DMS79 (cell line): Measurements from ENCODE around the gene SLC35A1.
A peak's percentile ranks its signal among the peaks of the same experiment; 100 is the strongest.
"Not testable (repeated sequence)": the region's sequence is repeated elsewhere in the genome, so short reads cannot be mapped to it uniquely, and the experiment has no call there.

ENCODE experiments used
- DNase-seq: peaks from one replicate; lab custom pipeline; 2025; lab: John Stamatoyannopoulos, UW

Gene SLC35A1, protein sequence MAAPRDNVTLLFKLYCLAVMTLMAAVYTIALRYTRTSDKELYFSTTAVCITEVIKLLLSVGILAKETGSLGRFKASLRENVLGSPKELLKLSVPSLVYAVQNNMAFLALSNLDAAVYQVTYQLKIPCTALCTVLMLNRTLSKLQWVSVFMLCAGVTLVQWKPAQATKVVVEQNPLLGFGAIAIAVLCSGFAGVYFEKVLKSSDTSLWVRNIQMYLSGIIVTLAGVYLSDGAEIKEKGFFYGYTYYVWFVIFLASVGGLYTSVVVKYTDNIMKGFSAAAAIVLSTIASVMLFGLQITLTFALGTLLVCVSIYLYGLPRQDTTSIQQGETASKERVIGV

DNA sequence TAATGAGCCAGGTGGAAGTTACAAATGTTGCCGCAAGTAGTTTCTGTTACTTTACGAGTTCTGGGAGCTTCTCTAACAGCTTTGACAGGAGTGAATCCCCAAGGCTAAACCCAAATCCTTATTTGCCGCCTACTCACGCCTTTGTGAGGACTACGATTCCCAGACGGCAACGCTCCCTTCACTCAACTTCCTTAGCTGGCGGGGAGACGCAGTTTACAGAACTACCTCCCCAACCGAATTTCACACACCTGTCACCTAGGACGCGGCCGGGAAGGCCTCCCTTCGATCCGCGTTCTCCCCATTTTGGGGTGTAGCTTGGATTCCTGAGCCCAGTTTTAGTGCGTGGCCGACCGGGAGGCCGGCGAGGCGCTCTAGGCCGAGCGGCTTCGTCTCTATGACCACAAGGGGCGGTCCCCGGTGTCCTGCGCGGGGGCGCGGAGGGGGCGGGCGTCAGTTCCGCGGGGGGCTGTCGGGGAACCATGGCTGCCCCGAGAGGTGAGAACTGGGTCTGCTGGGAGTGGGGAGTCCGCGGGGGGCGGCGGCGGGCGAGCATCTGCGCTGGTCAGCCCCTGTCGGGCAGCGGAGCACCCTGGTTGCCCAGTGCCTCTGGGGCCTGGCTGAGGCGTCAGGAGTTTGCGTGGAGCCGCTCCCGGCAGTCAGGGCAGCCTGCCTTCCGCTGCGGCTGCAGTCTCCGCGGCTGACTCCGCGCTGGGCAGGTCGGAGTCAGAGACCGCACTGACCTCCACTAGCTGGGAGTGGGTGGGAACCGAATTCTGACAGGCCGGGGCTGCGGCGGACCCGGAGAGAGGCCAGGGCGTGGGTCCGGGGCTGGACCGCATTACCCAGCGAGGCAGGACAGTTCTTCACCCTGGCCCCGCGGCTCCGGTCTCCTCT, at the start of gene SLC35A1:
TSS of gene SLC35A1 (plus strand) at position 450 of the 894 bp plus-strand sequence. CDS start at position 480, 30 bp downstream.
- DNase-seq, result peak; percentile 59

DNA sequence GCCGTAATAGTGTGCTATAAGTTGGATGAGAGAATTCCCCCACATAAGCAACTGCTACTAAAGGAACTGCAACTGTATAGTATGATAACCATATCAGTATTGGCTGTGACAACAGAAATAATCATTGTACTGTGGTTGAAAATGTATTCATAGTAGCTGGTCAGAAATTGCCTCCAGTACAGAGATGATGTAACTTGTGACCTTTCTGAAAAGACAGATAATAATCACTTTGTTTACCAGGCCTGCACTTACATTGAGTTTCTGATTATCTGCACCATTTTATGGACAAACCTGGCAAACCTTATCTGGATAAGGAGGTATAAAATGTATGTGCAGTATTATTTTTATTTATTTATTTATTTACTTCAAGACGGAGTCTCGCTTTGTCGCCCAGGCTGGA, 46.0 kb upstream of the SLC35A1 start:
- no peak for DNase-seq

DNA sequence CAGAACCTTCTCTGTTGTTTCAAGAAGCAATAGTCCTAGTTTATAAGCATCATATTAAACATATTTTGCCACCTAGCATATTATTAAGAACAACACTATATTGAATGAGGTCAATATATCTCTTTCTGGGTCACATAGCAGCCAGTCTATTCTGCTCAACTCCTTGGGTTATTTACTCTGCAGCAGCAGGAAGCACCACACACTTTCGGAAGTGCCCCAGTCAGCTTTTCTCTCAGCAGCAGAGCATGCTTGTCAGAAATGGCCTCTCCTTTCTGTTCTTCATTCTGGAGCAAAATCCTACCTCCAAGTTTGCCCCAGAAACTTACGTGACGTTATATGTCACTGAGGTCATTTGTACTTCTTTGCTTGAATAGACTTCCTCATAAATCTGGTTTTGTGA, 42.3 kb upstream of the SLC35A1 start:
- no peak for DNase-seq

DNA sequence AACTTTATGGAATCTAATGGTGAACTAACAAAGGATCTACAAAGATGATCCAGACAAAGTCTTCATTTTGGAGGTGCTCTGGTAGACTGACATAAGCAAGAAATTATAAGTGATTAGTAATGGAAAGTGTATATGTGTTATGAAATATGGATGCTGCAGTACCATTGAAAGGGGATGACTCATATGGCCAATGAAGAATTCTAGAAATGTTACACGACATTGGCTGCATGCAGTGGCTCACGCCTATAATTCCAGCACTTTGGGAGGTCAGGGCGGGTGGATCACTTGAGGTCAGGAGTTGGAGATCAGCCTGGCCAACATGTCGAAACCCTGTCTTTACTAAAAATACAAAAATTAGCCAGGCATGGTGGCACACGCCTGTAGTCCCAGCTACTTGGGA, 41.5 kb upstream of the SLC35A1 start:
- DNase-seq, result no peak

DNA sequence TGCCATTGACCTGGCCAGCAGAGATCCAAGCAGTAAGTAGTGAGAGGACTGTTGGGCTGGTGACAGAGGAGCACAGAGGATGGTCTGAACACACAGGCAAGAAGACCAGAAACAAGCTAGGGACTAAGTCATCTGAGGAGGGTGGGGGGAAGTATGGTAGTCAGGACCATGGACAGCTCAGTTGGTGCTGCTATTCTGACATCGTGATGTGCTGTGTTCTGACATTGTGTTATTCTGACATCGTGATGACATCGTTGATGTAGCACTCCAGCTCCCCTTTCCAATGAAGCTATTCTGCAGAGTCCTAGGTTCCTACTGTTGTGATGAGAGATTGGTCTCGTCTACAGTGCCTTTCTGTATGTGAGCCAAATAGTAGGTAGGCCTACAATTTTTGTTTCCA, 36.3 kb upstream of the SLC35A1 start:
- no peak for DNase-seq

DNA sequence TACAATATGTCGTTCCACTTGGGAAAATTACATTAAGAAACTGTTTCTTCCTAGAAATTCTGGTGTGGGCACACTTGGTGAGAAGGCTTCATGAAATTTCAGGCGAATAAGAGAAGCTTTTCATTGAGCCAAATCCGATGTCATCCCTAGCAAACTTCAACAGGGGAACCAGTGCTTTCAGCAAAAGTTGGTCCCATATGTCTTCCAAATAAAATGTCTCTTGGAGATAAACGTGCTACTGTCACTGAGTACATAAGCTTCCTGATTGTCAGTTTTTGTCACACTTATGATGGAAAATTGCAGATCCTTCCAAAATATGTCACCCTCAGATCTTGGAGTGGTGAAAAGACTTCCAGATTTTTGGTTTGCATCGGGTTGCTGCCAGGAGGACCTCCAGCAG, 31.1 kb upstream of the SLC35A1 start:
- DNase-seq, result no peak

DNA sequence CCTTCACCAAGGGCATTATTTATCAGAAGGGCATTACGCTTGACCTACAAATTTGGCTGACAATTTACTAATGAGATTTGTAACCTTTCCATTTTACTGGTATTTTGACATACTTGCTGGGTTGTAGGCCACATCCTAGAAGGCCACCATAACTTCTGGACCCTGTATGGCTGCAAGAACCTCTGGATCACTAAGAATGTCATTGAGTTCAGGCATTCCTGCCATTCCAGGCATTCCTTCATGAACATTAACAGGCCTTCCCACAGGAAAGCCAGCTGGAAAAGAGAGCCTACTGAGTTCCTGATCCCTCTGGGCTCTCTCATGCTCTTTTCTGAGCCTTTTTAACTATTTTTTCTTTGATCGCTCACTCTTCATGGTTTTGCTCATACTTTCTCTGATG, 28.4 kb upstream of the SLC35A1 start:
- no peak for DNase-seq

DNA sequence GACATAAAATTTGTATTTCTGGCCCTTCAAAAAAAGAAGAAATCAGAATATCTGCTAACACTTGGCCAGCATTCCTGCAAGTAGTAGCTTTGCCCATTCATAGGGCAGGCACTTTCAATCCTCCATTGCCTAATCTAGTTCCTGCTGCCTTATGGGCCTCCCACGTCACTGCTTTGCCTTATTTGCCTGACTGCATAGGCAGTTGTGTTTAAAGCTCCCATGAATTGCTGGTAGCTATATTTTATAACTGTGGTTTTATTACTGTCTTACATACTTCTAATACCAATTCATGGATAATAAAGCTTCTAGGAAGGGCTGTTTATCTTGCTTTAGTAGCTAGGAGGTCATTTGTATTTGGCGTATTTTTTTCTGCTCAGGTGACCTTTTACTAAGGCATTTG, 7.7 kb upstream of the SLC35A1 start:
- no peak for DNase-seq

DNA sequence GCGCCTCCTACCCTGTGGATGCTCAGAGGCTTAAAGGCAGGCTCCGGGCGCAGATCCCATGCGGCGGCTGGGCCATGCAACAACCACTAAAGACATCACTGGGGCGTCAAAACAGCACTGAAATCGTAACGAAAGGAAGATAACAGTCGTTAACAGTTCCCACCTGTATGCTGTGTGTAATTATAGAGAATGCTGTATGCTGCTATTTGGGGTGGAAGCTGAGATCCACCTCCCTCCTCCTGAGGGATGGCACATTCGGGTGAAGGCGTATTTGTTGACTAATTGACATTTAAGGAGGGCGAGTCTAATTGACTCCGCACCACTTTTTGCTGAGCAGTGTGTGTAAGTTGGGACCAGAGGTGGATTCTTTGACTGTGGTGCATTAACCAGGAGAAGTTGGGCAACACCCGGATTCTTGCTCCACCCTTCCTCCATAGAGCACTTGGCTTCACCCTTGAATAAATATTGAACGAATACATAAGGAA, 687 bp downstream of the SLC35A1 start:
- DNase-seq, result no peak

DNA sequence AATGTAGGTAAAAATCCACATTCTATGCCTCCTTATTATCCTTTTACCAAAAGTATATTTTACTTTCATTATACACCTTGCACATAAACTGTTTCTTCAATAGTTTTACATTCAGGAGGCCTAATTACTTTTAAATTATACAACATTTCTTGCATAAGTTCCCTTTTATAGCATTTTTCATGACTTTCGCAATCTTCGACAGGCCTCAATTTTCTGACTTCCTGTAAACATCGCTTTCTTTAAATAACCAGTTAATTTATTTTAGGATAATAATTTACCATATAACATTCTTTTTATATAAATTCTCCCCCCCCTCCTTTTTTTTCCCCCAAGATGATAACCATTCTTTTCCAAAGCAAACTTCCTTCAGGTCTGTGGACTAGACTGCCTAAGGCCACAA, 9.2 kb downstream of the SLC35A1 start:
- no peak for DNase-seq

DNA sequence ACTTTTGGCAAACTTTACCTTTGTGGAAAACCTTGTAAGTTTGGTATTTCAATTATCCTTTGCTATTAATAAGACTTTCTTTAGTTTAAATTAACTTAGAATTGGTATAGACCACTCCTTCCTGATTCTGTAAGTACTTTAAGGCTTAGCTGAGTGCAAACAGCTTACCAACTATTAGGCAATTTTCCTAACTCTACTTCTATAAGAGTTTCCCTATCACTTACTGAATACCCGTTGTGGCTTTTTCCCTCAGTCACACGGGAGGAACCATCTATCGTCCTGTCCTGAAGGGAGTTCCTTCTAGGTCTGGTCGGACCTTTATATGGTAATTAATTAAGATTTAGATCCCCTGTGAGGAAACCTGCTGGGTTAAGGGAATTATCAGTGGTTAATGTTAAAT, 9.6 kb downstream of the SLC35A1 start:
- no peak for DNase-seq

DNA sequence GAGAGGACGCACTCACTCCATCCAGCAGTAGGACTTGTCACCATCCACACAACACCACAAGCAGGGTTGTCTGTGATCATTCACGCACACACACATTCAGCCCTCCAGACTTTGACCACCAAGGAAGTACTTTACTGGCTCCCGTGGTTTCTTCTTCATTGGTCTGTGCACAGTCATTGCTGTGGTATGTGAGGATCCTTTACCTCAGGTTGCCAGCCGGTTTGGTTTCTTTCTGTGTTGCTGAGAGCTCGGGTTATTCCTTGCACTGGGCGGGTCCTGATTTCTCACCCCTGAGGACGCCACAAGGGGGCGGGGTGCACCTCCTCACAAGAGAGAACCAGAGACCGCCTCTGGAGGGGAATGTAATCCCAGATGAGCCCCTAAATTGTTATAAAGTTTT, 11.2 kb downstream of the SLC35A1 start:
- DNase-seq, result no peak

DNA sequence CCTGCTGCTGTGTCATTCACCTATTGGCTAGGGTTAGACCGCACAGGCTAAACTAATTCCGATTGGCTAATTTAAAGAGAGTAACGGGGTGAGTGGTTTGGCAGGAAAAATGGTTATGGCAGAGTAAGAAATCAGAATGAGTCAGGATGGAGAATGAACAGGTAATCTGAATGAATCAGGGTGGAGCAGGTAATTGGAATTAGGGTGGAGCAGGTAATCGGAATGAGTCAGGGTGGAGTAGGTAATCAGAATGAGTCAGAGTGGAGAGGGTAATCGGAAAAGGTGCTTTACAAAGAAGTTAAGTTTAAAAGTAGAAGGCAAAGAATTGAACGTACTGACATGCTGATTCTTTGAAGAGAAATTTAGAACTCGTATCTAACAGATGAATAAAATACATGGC, 11.7 kb downstream of the SLC35A1 start:
- no peak for DNase-seq

DNA sequence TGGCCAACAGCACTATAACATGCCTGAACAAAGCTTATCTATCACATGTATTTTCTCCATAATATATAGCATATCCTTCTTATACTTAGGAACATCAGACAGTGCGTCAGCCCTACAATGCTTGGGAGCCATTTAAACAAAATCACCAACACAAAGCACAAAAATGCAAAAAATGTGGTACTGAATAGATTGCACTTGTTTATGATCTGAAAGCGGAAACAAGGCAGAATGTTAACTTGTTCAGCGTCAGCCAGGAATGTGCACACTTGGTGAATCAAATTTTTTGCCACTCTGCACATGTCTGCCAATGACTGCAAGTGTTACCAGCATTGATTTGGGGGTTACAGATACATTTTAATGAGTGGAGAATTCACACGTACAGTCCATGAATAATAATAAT, 14.8 kb downstream of the SLC35A1 start:
- DNase-seq, result no peak

DNA sequence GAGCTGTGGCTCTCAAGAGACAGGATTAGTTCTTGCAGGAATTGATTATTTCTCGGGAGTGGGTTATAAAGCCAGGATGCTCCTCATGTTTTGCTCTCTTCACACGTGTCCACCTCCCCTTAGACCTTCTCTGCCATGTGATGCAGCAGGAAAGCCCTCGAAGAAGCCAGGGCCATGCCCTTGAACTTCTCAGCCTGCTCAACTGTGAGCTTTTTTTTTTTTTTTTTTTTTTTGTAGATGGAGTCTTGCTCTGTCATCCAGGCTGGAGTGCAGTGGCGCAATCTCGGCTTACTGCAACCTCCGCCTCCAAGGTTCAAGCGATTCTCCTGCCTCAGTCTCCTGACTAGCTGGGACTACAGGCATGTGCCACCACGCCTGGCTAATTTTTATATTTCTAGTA, 16.6 kb downstream of the SLC35A1 start:
- not testable (repeated sequence) for DNase-seq

DNA sequence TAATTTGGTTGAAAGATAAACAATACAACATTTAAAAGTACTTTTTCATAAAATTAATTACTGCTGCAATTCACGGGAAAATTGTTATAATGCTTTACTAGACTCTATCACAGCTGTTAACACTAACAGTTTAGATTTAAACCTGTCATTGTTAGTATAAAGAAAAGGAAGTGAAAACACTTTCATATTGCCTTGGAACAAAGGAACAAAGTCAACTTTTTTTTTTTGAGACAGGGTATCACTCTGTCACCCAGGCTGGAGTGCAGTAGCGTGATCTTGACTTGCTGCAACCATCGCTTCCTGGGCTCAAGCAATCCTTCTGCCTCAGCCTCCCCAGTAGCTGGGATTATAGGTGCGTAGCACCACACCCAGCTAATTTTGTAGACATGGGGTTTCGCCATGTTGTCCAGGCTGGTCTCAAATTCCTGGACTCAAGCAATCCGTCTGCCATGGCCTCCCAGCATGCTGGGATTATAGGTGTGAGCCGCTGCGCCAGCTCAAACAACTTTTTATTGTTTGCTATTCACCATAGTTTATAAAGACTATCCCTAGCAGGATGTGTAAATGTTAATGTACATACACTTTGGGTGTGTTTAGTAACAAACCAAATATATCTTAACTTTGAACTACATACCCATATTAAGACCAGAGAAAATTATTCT, 22.1 kb downstream of the SLC35A1 start:
- no peak for DNase-seq

DNA sequence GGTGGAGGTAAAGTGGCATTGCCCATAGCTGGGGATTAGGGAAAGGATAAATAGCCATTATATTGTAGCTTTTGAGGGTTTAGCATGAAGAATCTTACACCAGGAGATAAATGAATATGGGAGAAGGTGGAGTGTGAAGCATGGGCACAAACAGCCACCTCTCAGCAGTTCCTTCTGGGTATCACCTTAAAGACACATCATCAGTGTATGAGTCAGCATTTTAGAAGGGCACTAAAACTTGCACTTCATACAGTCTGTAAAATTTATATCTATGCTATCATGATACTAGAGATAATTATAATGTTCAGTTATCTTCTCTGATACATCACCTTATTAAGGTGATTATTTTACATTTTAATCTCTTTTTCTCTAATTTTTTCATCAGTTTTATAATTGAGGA, 25.3 kb downstream of the SLC35A1 start:
- no peak for DNase-seq

DNA sequence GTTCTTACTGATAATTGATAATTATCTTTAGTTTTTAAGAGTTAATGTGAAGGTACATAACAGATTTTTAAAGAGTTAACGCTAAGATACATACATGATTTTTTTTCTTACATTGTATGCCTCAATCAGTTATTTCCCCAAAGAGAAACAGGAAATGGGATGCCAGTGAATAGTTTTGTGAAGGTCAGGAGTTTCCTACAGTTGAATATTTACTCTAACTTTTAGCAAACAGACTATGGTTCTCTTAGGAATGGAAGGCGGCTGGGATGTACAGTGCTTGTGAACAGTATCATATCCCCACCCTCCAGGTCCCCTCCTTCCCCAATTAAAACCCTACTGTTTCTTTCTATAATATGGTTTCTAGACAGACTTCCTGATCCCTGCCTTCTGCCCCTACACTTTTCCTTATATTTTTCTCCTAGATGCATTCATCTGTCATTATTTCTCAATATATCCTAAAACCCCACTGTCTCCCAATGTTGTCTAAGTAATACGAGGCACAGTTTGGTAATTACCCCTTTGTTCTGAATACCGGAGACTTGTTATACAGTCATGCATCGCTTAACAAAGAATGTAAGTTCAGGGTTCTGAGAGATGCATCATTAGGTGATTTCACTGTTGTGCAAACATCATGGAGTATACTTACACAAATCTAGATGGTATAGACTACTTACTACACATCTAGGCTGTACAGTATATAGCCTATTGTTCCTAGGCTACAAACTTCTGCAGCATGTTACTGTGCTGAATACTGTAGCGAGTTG, 29.2 kb downstream of the SLC35A1 start:
- DNase-seq, result no peak

DNA sequence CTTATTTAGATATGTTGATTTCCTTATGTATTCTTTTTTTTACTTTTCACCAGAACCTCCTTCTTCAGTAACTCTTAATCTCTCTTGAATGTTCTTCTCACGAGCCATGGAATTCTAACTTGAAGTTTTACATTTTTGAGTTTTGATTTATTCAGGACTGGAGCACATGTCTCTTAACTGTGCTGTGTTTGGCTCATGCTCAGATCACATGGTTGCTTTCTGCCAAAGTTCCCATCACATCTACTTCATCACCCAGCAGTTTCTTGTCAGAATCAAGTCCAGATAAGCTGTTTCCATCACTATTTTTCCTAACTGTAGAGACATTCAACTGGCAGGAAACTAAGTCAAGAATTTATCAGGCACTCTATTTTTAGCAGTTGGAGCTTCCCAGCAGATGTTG, 31.7 kb downstream of the SLC35A1 start:
- DNase-seq, result no peak

DNA sequence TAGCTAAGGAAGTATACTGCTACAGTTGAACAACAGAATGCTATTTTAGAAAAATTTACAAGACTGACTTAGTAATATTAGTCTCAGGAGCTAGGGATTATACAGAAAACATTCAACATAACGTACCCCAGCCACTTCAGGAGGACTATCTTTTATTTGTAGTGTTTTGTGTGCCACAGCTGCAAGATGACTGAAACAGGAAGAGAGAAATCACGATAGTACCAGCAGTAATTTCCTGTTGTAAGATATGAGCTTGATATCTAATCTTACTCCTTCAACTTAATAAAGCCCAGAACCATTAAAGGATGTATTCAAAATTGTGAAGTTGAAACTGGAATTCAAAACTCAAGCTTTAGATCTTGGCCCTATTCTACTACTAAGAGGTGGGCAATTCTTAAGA, 42.1 kb downstream of the SLC35A1 start:
- no peak for DNase-seq

DNA sequence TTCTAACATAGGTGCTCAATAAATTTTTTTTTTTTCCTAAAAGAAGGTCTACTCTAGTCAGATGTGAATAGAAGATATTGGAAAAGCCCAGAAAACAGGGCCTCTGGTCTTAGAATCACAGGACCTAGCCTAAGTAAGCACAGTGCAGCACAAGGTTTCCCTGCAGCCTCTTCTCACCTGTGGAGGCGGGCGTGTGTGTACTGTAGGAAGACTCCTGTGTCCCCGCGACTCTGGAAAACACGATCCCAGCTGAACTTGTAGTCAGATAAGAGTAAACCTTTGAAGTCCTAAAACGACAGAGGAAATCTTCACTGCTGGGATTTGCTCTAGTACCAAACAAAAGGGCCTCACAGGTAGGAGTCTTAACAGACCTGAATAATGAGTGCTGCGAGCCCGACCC, 45.7 kb downstream of the SLC35A1 start:
- no peak for DNase-seq

DNA sequence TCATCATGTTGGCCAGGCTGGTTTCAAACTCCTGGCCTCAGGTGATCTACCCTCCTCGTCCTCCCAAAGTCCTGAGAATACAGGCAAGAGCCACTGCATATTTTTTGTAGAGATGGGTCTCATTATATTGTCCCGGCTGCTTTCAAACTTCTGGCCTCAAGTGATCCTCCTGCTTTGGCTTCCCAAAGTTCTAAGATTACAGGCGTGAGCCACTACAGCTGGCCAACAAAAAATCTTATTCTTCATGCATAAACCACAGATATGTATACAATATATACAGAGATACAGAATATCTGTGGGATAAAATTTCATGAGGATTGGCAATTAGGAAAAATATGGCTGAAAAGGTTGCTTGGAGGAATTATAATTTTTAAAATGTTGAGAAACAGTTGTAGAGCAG, 49.9 kb downstream of the SLC35A1 start:
- DNase-seq, result no peak
